Left lung (tissue), 10 donors: ENCODE measurements around the gene DPP3. TPM values are rescaled to one million over a fixed set of nuclear protein-coding genes. Genes with fewer than 3 reads are reported as not detected.

Experiments used
- ATAC-seq: fragments of 200-7000 bp; cut with Tn5 transposase; one replicate; pipeline ENCODE4 v1.9.1; 2020; ENCODE audit warnings: moderate library complexity
- DNase-seq, 4 donors: peaks; one replicate each; pipeline ENCODE4 v3.0.0-alpha.2; 2013 to 2020
- H3K27ac ChIP-seq, 2 donors: fragments of 200-600 bp; sonication (generic) in 1 of 2; one replicate each; pipeline versions ENCODE4 v1.5.0 to v1.8.0; 2020 to 2021
- H3K27me3 ChIP-seq, 2 donors: fragments of 200-600 bp; sonication (generic) in 1 of 2; one replicate each; pipeline versions ENCODE4 v1.5.0 to v1.8.0; 2020 to 2021
- H3K36me3 ChIP-seq, 2 donors: fragments of 200-600 bp; sonication (generic) in 1 of 2; one replicate each; pipeline versions ENCODE4 v1.5.0 to v1.8.0; 2020 to 2021
- H3K4me1 ChIP-seq, 2 donors: fragments of 200-600 bp; one replicate each; pipeline ENCODE4 v1.8.0; 2021
- H3K4me3 ChIP-seq, 2 donors: fragments of 200-600 bp; sonication (generic) in 1 of 2; one replicate each; pipeline versions ENCODE4 v1.5.0 to v1.8.0; 2020 to 2021; ENCODE audit warnings: mild to moderate bottlenecking in 1 of 2
- H3K9me3 ChIP-seq, 2 donors: fragments of 200-600 bp; sonication (generic) in 1 of 2; one replicate each; pipeline versions ENCODE4 v1.5.0 to v1.8.0; 2020 to 2021
- CTCF ChIP-seq, 2 donors: fragments of 200-600 bp; sonication (generic) in 1 of 2; IDR thresholded peaks; one replicate each; pipeline versions ENCODE4 v1.5.0 to v1.8.0; 2021; ENCODE audit warnings: antibody characterized with exemption in 2 of 2
- intact Hi-C, 2 donors: fragments of 100-400 bp; cut with DNase I; formaldehyde crosslinking; loops; one replicate each; pipeline versions ENCODE4 v1.11.2 to v1.14.2; 2022
- polyA plus RNA-seq, 6 donors: library from polyadenylated mRNA; unstranded; fragments of 120-200 nt; gene quantifications; one replicate each; pipeline ENCODE4 v1.2.1, GENCODE V29; 2013; ENCODE audit not compliant: insufficient read length in 6 of 6
- total RNA-seq, 2 donors: library from RNA; stranded (reverse); fragmentation: NEBNext Ultra II Directional; extraction: Animal tissue kit (Norgen Biotek cat#: 25700); gene quantifications; one replicate each; pipeline ENCODE4 v1.2.1, GENCODE V29; 2021
- donor health status: DM: no; HTN: yes; CAD: no.
- donor health status: DM: no; HTN: no; CAD: no.

The DPP3 gene
- total and polyA plus RNA-seq, 8 donors: 15.0 to 68.1 (median 18.5) TPM

- TF ChIP-seq CTCF (IDR thresholded peaks at IDR 0.05): no peak
- ATAC-seq: no peak
- intact Hi-C loops: no loop called here
- no peak for DNase-seq
- Histone ChIP-seq H3K27me3 (no peaks in the 10 kb centered on the region), H3K27ac (no peak overlapping the region), H3K4me3 (peak overlapping the region; percentile 66 to 99), H3K36me3 (peaks cover 0 to 30% of the 10 kb centered on the region in 2 donors), H3K9me3 (no peaks in the 10 kb centered on the region), H3K4me1 (peaks cover 11 to 21% of the 10 kb centered on the region in 2 donors)
Measured at GRCh38 chr11:66510990-66511339, 30.7 kb downstream of the DPP3 start.

GRCh38 chr11:66523611-66524010 is 43.4 kb downstream of the DPP3 start:
- TF ChIP-seq CTCF (IDR thresholded peaks at IDR 0.05): no peak
- Histone ChIP-seq H3K4me1 (no peaks in the 10 kb centered on the region), H3K27ac (no peak overlapping the region), H3K4me3 (no peak overlapping the region), H3K9me3 (no peaks in the 10 kb centered on the region), H3K27me3 (no peaks in the 10 kb centered on the region), H3K36me3 (peaks cover 0 to 83% of the 10 kb centered on the region in 2 donors)
- intact Hi-C loops: no loop called here
- no peak for ATAC-seq
- DNase-seq: no peak

GRCh38 chr11:66524304-66525040 is 44.2 kb downstream of the DPP3 start:
- no peak for ATAC-seq
- H3K27me3 ChIP-seq: no peaks in the 10 kb centered on the region
- H3K36me3 ChIP-seq: peaks cover 0 to 80% of the 10 kb centered on the region in 2 donors
- no peak overlapping the region for H3K27ac ChIP-seq
- no peaks in the 10 kb centered on the region for H3K4me1 ChIP-seq
- TF ChIP-seq CTCF (IDR thresholded peaks at IDR 0.05): no peak
- no peaks in the 10 kb centered on the region for H3K9me3 ChIP-seq
- intact Hi-C loops: no loop called here
- no peak for DNase-seq
- no peak overlapping the region for H3K4me3 ChIP-seq

GRCh38 chr11:66529069-66529468 is 48.8 kb downstream of the DPP3 start:
- no peak for TF ChIP-seq CTCF (IDR thresholded peaks at IDR 0.05)
- DNase-seq: peak in 1 of 4 donors; percentile 17
- H3K27ac ChIP-seq: no peak overlapping the region
- H3K4me3 ChIP-seq: no peak overlapping the region
- H3K4me1 ChIP-seq: no peaks in the 10 kb centered on the region
- intact Hi-C loops: no loop called here
- H3K27me3 ChIP-seq: no peaks in the 10 kb centered on the region
- no peaks in the 10 kb centered on the region for H3K9me3 ChIP-seq
- H3K36me3 ChIP-seq: peaks cover 0 to 53% of the 10 kb centered on the region in 2 donors
- ATAC-seq: no peak

DNA sequence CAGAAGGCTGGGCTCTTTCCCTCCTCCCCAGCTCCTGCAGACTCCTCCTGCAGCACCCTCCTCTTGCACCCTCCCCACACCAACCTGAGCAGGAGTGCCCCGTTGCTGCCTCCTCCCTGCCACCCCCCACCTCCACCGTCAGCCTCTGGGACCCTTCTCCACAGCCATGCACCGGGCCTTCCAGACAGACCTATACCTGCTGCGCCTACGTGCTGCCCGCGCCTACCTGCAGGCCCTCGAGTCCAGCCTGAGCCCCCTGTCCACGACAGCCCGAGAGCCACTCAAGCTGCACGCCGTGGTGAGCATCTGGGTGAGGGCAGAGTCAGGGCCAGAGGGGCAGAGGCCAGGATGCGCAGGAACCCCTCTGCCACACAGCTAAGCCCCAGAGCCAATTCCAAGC is 49.4 kb downstream of the DPP3 start:
- TF ChIP-seq CTCF (IDR thresholded peaks at IDR 0.05): no peak
- intact Hi-C loops: no loop called here
- ATAC-seq: no peak
- Histone ChIP-seq H3K36me3 (peaks cover 0 to 52% of the 10 kb centered on the region in 2 donors), H3K9me3 (no peaks in the 10 kb centered on the region), H3K4me3 (no peak overlapping the region), H3K27ac (no peak overlapping the region), H3K27me3 (no peaks in the 10 kb centered on the region), H3K4me1 (no peaks in the 10 kb centered on the region)
- peak in 1 of 4 donors; percentile 49 for DNase-seq
